Tibial artery (tissue), 4 donors: ENCODE data around the gene OLIG1.

Experiments used
- DNase-seq, 2 donors: peaks; one replicate each; pipeline ENCODE4 v3.0.0-alpha.2; 2019
- H3K27ac ChIP-seq, 2 donors: fragments of 200-600 bp; sonication (generic) in 1 of 2; 1 replicate in 1 of 2; 2 replicates in 1 of 2; pipeline ENCODE4 v1.5.1; 2018 to 2019; ENCODE audit warnings: mild to moderate bottlenecking in 1 of 2
- H3K27me3 ChIP-seq, 2 donors: fragments of 200-600 bp; sonication (generic) in 1 of 2; one replicate each; pipeline versions ENCODE4 v1.5.1 to v1.6.0; 2016 to 2019
- H3K36me3 ChIP-seq, 3 donors: fragments of 200-600 bp; sonication (generic) in 2 of 3; one replicate each; pipeline ENCODE4 v1.5.1; 2016 to 2019; ENCODE audit warnings: mild to moderate bottlenecking in 2 of 3
- H3K4me1 ChIP-seq, 4 donors: fragments of 200-600 bp; sonication (generic) in 2 of 4; 1 replicate in 3 of 4; 2 replicates in 1 of 4; pipeline ENCODE4 v1.5.1; 2016 to 2019
- H3K4me3 ChIP-seq, 2 donors: fragments of 200-600 bp; sonication (generic) in 1 of 2; 1 replicate in 1 of 2; 2 replicates in 1 of 2; pipeline ENCODE4 v1.5.1; 2018 to 2019; ENCODE audit warnings: mild to moderate bottlenecking in 2 of 2
- H3K9me3 ChIP-seq, 3 donors: fragments of 200-600 bp; sonication (generic) in 1 of 3; one replicate each; pipeline ENCODE4 v1.5.1; 2016 to 2019
- CTCF ChIP-seq, 2 experiments: fragments of 200-600 bp in 1 of 2; fragments of 450-650 bp in 1 of 2; IDR thresholded peaks; one replicate each; pipeline ENCODE4 v1.5.1; 2017 to 2019; ENCODE audit warnings: antibody characterized with exemption in 2 of 2, mild to moderate bottlenecking in 1 of 2, moderate library complexity in 1 of 2
- intact Hi-C: fragments of 100-400 bp; cut with DNase I; formaldehyde crosslinking; loops from one replicate; pipeline ENCODE4 v1.15.0; 2023; ENCODE audit warnings: low total_unique reads

The OLIG1 gene

GRCh38 chr21:33029385-33029921 lies 40.5 kb upstream of the OLIG1 start:
- Histone ChIP-seq H3K27ac (no peak overlapping the region), H3K9me3 (no peaks in the 10 kb centered on the region), H3K4me1 (peaks cover 0 to 48% (median 29%) of the 10 kb centered on the region in 4 donors), H3K27me3 (peaks cover 0 to 100% of the 10 kb centered on the region in 2 donors), H3K36me3 (no peaks in the 10 kb centered on the region), H3K4me3 (no peak overlapping the region)
- no peak for TF ChIP-seq CTCF (IDR thresholded peaks at IDR 0.05)
- intact Hi-C loops: no loop called here
- DNase-seq: no peak

GRCh38 chr21:33029975-33030461 lies 39.9 kb upstream of the OLIG1 start:
- Histone ChIP-seq H3K27ac (no peak overlapping the region), H3K36me3 (no peaks in the 10 kb centered on the region), H3K27me3 (peaks cover 0 to 100% of the 10 kb centered on the region in 2 donors), H3K9me3 (no peaks in the 10 kb centered on the region), H3K4me3 (no peak overlapping the region), H3K4me1 (peaks cover 0 to 46% (median 28%) of the 10 kb centered on the region in 4 donors)
- intact Hi-C loops: no loop called here
- TF ChIP-seq CTCF (IDR thresholded peaks at IDR 0.05): no peak
- DNase-seq: no peak

GRCh38 chr21:33030633-33031032 lies 39.3 kb upstream of the OLIG1 start:
- intact Hi-C loops: no loop called here
- Histone ChIP-seq H3K36me3 (no peaks in the 10 kb centered on the region), H3K27me3 (peaks cover 0 to 99% of the 10 kb centered on the region in 2 donors), H3K9me3 (no peaks in the 10 kb centered on the region), H3K4me1 (peaks cover 0 to 42% (median 22%) of the 10 kb centered on the region in 4 donors), H3K27ac (no peak overlapping the region), H3K4me3 (no peak overlapping the region)
- TF ChIP-seq CTCF (IDR thresholded peaks at IDR 0.05): no peak
- no peak for DNase-seq

GRCh38 chr21:33031152-33031911 lies 38.6 kb upstream of the OLIG1 start:
- Histone ChIP-seq H3K27ac (no peak overlapping the region), H3K4me3 (no peak overlapping the region), H3K36me3 (no peaks in the 10 kb centered on the region), H3K4me1 (peaks cover 0 to 36% (median 16%) of the 10 kb centered on the region in 4 donors), H3K27me3 (peaks cover 0 to 96% of the 10 kb centered on the region in 2 donors), H3K9me3 (no peaks in the 10 kb centered on the region)
- DNase-seq: no peak
- intact Hi-C loops: no loop called here
- no peak for TF ChIP-seq CTCF (IDR thresholded peaks at IDR 0.05)

GRCh38 chr21:33032434-33033047 lies 37.4 kb upstream of the OLIG1 start:
- peaks cover 0 to 24% (median 9%) of the 10 kb centered on the region in 4 donors for H3K4me1 ChIP-seq
- peaks cover 0 to 86% of the 10 kb centered on the region in 2 donors for H3K27me3 ChIP-seq
- intact Hi-C loops: no loop called here
- no peak for TF ChIP-seq CTCF (IDR thresholded peaks at IDR 0.05)
- H3K4me3 ChIP-seq: no peak overlapping the region
- H3K36me3 ChIP-seq: no peaks in the 10 kb centered on the region
- no peak for DNase-seq
- H3K27ac ChIP-seq: no peak overlapping the region
- H3K9me3 ChIP-seq: no peaks in the 10 kb centered on the region
